Effector memory CD8-positive, alpha-beta T cell (primary cell): Measurements from ENCODE around the gene GCNT3.
A peak's percentile ranks its signal among the peaks of the same experiment; 100 is the strongest.
"Not testable (repeated sequence)": the region's sequence is repeated elsewhere in the genome, so short reads cannot be mapped to it uniquely, and the experiment has no call there.

Experiments used
- ATAC-seq: fragments of 150-1000 bp; cut with Tn5 transposase; replicated peaks from 2 replicates; pipeline ENCODE4 v1.10.0; 2021; ENCODE audit warnings: mild to moderate bottlenecking, moderate library complexity
- DNase-seq, 3 experiments: peaks; one replicate each; pipeline ENCODE4 v3.0.0; 2021
- H3K27ac Mint-ChIP-seq, 2 donors: one replicate each; pipeline ENCODE4 v1.8.0; 2022; ENCODE audit warnings: mild to moderate bottlenecking in 2 of 2, mixed read lengths in 2 of 2, moderate library complexity in 2 of 2
- H3K27me3 Mint-ChIP-seq, 2 donors: one replicate each; pipeline ENCODE4 v1.8.0; 2022; ENCODE audit warnings: mixed read lengths in 2 of 2
- H3K36me3 Mint-ChIP-seq: one replicate; pipeline ENCODE4 v1.8.0; 2022; ENCODE audit warnings: mild to moderate bottlenecking, moderate library complexity, mixed read lengths; ENCODE audit not compliant: insufficient read depth
- H3K4me1 Mint-ChIP-seq, 2 donors: one replicate each; pipeline ENCODE4 v1.8.0; 2022; ENCODE audit warnings: low read depth in 2 of 2, mixed read lengths in 2 of 2
- H3K4me3 Mint-ChIP-seq, 2 donors: one replicate each; pipeline ENCODE4 v1.8.0; 2022; ENCODE audit warnings: mild to moderate bottlenecking in 2 of 2, mixed read lengths in 2 of 2, moderate library complexity in 2 of 2
- H3K9me3 Mint-ChIP-seq, 2 donors: one replicate each; pipeline ENCODE4 v1.8.0; 2022; ENCODE audit warnings: mixed read lengths in 2 of 2

The GCNT3 gene

GRCh38 chr15:59644756-59645155 lies 33.2 kb downstream of the GCNT3 start:
- H3K9me3 Mint-ChIP-seq, result no peaks in the 10 kb centered on the region
- no peak for ATAC-seq
- H3K4me3 Mint-ChIP-seq, result no peak overlapping the region
- no peak for DNase-seq
- peak overlapping the region in 1 of 2 donors; percentile 22 for H3K27ac Mint-ChIP-seq
- no peaks in the 10 kb centered on the region for H3K27me3 Mint-ChIP-seq
- peaks cover 0 to 2% of the 10 kb centered on the region in 2 donors for H3K4me1 Mint-ChIP-seq
- peaks cover 39% of the 10 kb centered on the region for H3K36me3 Mint-ChIP-seq

- H3K36me3 Mint-ChIP-seq, result peaks cover 46% of the 10 kb centered on the region
- DNase-seq, H3K27me3 Mint-ChIP-seq, ATAC-seq, H3K27ac Mint-ChIP-seq, H3K4me3 Mint-ChIP-seq, H3K9me3 Mint-ChIP-seq, H3K4me1 Mint-ChIP-seq: not testable (repeated sequence)
Observed at GRCh38 chr15:59645812-59646211, 34.2 kb downstream of the GCNT3 start.

- no peak for DNase-seq
- Mint-ChIP-seq H3K4me1 (peaks cover 2 to 3% of the 10 kb centered on the region in 2 donors), H3K9me3 (no peaks in the 10 kb centered on the region), H3K36me3 (peaks cover 46% of the 10 kb centered on the region), H3K27ac (no peak overlapping the region), H3K27me3 (no peaks in the 10 kb centered on the region), H3K4me3 (no peak overlapping the region)
- ATAC-seq, result no peak
Observed at GRCh38 chr15:59646277-59646676, 34.7 kb downstream of the GCNT3 start.

- no peaks in the 10 kb centered on the region for H3K9me3 Mint-ChIP-seq
- ATAC-seq, result no peak
- no peak overlapping the region for H3K27ac Mint-ChIP-seq
- H3K36me3 Mint-ChIP-seq, result peaks cover 46% of the 10 kb centered on the region
- peaks cover 2 to 3% of the 10 kb centered on the region in 2 donors for H3K4me1 Mint-ChIP-seq
- no peaks in the 10 kb centered on the region for H3K27me3 Mint-ChIP-seq
- no peak for DNase-seq
- no peak overlapping the region for H3K4me3 Mint-ChIP-seq
Observed at GRCh38 chr15:59647085-59647484, 35.5 kb downstream of the GCNT3 start.

GRCh38 chr15:59649603-59650002 lies 38.0 kb downstream of the GCNT3 start:
- no peak for DNase-seq
- no peak overlapping the region for H3K27ac Mint-ChIP-seq
- H3K9me3 Mint-ChIP-seq, result no peaks in the 10 kb centered on the region
- no peak overlapping the region for H3K4me3 Mint-ChIP-seq
- no peaks in the 10 kb centered on the region for H3K27me3 Mint-ChIP-seq
- H3K4me1 Mint-ChIP-seq, result peaks cover 4 to 10% of the 10 kb centered on the region in 2 donors
- ATAC-seq, result no peak
- peaks cover 35% of the 10 kb centered on the region for H3K36me3 Mint-ChIP-seq

GRCh38 chr15:59654046-59654445 lies 42.5 kb downstream of the GCNT3 start:
- DNase-seq (no peak), ATAC-seq (no peak)
- Mint-ChIP-seq H3K9me3 (no peaks in the 10 kb centered on the region), H3K27ac (no peak overlapping the region), H3K4me1 (peaks cover 10 to 15% of the 10 kb centered on the region in 2 donors), H3K27me3 (no peaks in the 10 kb centered on the region), H3K4me3 (no peak overlapping the region), H3K36me3 (peaks cover 31% of the 10 kb centered on the region)

- peak; percentile 98 for ATAC-seq
- peak; percentile 88 to 90 (median 90) for DNase-seq
- Mint-ChIP-seq H3K36me3 (peaks cover 17% of the 10 kb centered on the region), H3K4me3 (no peak within 1 kb of the TSS), H3K9me3 (no peaks in the 10 kb centered on the region), H3K27me3 (no peaks in the 10 kb centered on the region), H3K4me1 (peaks cover 10 to 12% of the 10 kb centered on the region in 2 donors), H3K27ac (no peak within 1 kb of the TSS)
Observed at GRCh38 chr15:59656897-59657634, 45.5 kb downstream of the GCNT3 start, which contains the start of gene GTF2A2. Gene GTF2A2 (minus strand): TSS chr15:59657515. CDS start chr15:59652277, 5,238 bp downstream.

GRCh38 chr15:59657635-59658125 lies 46.1 kb downstream of the GCNT3 start:
- no peak for DNase-seq
- H3K4me3 Mint-ChIP-seq, result no peak overlapping the region

GRCh38 chr15:59659366-59659765 lies 47.8 kb downstream of the GCNT3 start:
- Mint-ChIP-seq H3K27me3 (no peaks in the 10 kb centered on the region), H3K4me3 (no peak overlapping the region), H3K27ac (no peak overlapping the region), H3K9me3 (no peaks in the 10 kb centered on the region), H3K4me1 (peaks cover 4 to 6% of the 10 kb centered on the region in 2 donors), H3K36me3 (peaks cover 37% of the 10 kb centered on the region)
- ATAC-seq (no peak), DNase-seq (no peak)

More at GRCh38 chr15:59657635-59658125, 46.1 kb downstream of the GCNT3 start:
- no peaks in the 10 kb centered on the region for H3K27me3 Mint-ChIP-seq
- peak; percentile 3 for ATAC-seq
- no peak overlapping the region for H3K27ac Mint-ChIP-seq
- peaks cover 9 to 10% of the 10 kb centered on the region in 2 donors for H3K4me1 Mint-ChIP-seq
- H3K9me3 Mint-ChIP-seq, result no peaks in the 10 kb centered on the region
- peaks cover 23% of the 10 kb centered on the region for H3K36me3 Mint-ChIP-seq

- Mint-ChIP-seq H3K27ac (no peak overlapping the region), H3K4me3 (no peak overlapping the region), H3K4me1 (peaks cover 4 to 6% of the 10 kb centered on the region in 2 donors), H3K36me3 (peaks cover 58% of the 10 kb centered on the region), H3K27me3 (no peaks in the 10 kb centered on the region), H3K9me3 (no peaks in the 10 kb centered on the region)
- ATAC-seq (no peak), DNase-seq (no peak)
Observed at GRCh38 chr15:59662260-59662659, 50.7 kb downstream of the GCNT3 start.

- Mint-ChIP-seq H3K4me3 (no peak overlapping the region), H3K36me3 (peaks cover 87% of the 10 kb centered on the region), H3K9me3 (no peaks in the 10 kb centered on the region), H3K27me3 (no peaks in the 10 kb centered on the region), H3K27ac (no peak overlapping the region), H3K4me1 (peaks cover 2 to 4% of the 10 kb centered on the region in 2 donors)
- DNase-seq (no peak), ATAC-seq (no peak)
Observed at GRCh38 chr15:59668556-59668955, 57.0 kb downstream of the GCNT3 start.
